MCF 10A (cell line): ENCODE measurements around the gene PTRH2. TPM values are rescaled to one million over a fixed set of nuclear protein-coding genes. Genes with fewer than 3 reads are reported as not detected.

Experiments
- BruUV-seq: library from RNA; stranded (reverse); fragments of 400-500 nt; replicated peaks from 2 replicates; lab custom pipeline; 2021; lab: Mats Ljungman, UMichigan
- CTCF ChIA-PET: fragments of 300-600 bp; sonication (Branson Sonifier 250); formaldehyde crosslinking; extraction: SDS; loops from one replicate; lab custom pipeline; 2021; ENCODE audit warnings: antibody characterized with exemption, inconsistent platforms; lab: Yijun Ruan, JAX
- POLR2A ChIA-PET: fragments of 300-600, 350-650 bp; sonication (Branson Sonifier 250); formaldehyde crosslinking; extraction: SDS; loops from one replicate; lab custom pipeline; 2020; ENCODE audit warnings: antibody characterized with exemption, inconsistent platforms; lab: Yijun Ruan, JAX
- DNase-seq: peaks from one replicate; pipeline ENCODE4 v3.0.0-alpha.2; 2018; ENCODE audit not compliant: unreplicated experiment
- H3K27ac Mint-ChIP-seq: one replicate; pipeline ENCODE4 v1.8.0; 2022; ENCODE audit warnings: mild to moderate bottlenecking, low read depth, mixed read lengths; ENCODE audit not compliant: unreplicated experiment
- H3K27me3 Mint-ChIP-seq: one replicate; pipeline ENCODE4 v1.8.0; 2022; ENCODE audit warnings: mixed read lengths; ENCODE audit not compliant: insufficient read depth, unreplicated experiment
- H3K36me3 Mint-ChIP-seq: one replicate; pipeline ENCODE4 v1.8.0; 2022; ENCODE audit warnings: mild to moderate bottlenecking, moderate library complexity, mixed read lengths; ENCODE audit not compliant: insufficient read depth, unreplicated experiment
- H3K4me1 Mint-ChIP-seq: one replicate; pipeline ENCODE4 v1.8.0; 2022; ENCODE audit warnings: mixed read lengths; ENCODE audit not compliant: insufficient read depth, unreplicated experiment
- H3K4me3 Mint-ChIP-seq: one replicate; pipeline ENCODE4 v1.8.0; 2022; ENCODE audit warnings: mild to moderate bottlenecking, moderate library complexity, mixed read lengths; ENCODE audit not compliant: unreplicated experiment
- H3K9me3 Mint-ChIP-seq: one replicate; pipeline ENCODE4 v1.8.0; 2022; ENCODE audit warnings: mixed read lengths; ENCODE audit not compliant: unreplicated experiment
- intact Hi-C: fragments of 100-400 bp; cut with micrococcal nuclease; formaldehyde crosslinking; loops from 2 replicates; pipeline ENCODE4 v1.14.1; 2022
- total RNA-seq: library from RNA; stranded (reverse); gene quantifications from 2 replicates; pipeline ENCODE4 v1.2.3, GENCODE V29; 2022
- TF ChIP-seq, protein P1 (sequence below): fragments of 200-600 bp; IDR thresholded peaks from one replicate; pipeline ENCODE4 v1.8.0; 2022; ENCODE audit warnings: antibody characterized with exemption, mild to moderate bottlenecking; ENCODE audit not compliant: unreplicated experiment

Gene PTRH2
- total RNA-seq, 1 experiment from 2014 or later: 51.7 TPM

DNA sequence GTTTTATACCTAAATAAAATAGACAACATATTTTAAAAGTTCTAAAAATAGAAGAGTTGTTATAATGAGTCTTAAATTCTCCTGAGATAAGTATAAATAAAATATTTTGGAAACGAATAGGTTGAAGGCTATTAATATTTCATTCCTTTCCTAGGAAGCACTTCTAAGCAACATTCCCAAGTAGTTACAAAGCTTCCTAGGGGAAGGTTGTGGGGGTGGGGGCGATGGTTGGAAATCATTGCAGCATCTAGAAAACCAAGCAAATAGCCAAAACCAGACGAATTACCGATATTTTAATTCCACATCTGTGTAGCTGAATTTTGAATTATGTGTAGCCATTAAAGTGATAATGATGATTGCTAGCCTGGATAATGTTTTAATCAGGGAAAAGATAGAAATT lies 26.9 kb downstream of the PTRH2 start:
- CTCF ChIA-PET: no interaction called here
- no peak for DNase-seq
- intact Hi-C loops: no loop called here
- no peaks in the 10 kb centered on the region for H3K9me3 Mint-ChIP-seq
- POLR2A ChIA-PET: no interaction called here
- H3K36me3 Mint-ChIP-seq: peaks cover 96% of the 10 kb centered on the region
- BruUV-seq: no TSS peak
- TF ChIP-seq, protein P1, sequence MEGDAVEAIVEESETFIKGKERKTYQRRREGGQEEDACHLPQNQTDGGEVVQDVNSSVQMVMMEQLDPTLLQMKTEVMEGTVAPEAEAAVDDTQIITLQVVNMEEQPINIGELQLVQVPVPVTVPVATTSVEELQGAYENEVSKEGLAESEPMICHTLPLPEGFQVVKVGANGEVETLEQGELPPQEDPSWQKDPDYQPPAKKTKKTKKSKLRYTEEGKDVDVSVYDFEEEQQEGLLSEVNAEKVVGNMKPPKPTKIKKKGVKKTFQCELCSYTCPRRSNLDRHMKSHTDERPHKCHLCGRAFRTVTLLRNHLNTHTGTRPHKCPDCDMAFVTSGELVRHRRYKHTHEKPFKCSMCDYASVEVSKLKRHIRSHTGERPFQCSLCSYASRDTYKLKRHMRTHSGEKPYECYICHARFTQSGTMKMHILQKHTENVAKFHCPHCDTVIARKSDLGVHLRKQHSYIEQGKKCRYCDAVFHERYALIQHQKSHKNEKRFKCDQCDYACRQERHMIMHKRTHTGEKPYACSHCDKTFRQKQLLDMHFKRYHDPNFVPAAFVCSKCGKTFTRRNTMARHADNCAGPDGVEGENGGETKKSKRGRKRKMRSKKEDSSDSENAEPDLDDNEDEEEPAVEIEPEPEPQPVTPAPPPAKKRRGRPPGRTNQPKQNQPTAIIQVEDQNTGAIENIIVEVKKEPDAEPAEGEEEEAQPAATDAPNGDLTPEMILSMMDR: no peak
- H3K4me3 Mint-ChIP-seq: no peak overlapping the region
- peaks cover 2% of the 10 kb centered on the region for H3K4me1 Mint-ChIP-seq
- H3K27ac Mint-ChIP-seq: no peak overlapping the region
- H3K27me3 Mint-ChIP-seq: no peaks in the 10 kb centered on the region

DNA sequence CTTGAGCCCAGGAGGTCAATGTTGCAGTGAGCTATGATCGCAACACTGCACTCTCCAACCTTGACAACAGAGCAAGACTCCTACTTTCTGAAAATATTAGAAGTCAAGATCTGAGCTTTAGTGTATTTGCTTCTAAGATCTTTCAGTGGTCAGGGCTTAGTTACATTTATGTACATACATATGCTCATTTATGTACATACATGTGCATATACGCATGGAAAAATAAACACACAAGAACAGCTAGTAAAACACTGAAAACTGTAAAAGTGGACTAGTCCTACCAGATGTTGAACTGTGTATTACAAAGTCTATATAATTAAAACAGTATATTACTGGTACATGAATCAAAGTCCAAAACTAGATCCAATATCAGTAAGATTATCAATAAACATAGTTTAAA lies 28.3 kb downstream of the PTRH2 start:
- Mint-ChIP-seq H3K9me3 (no peaks in the 10 kb centered on the region), H3K36me3 (peaks cover 96% of the 10 kb centered on the region), H3K4me1 (peaks cover 8% of the 10 kb centered on the region), H3K27me3 (no peaks in the 10 kb centered on the region), H3K4me3 (no peak overlapping the region), H3K27ac (no peak overlapping the region)
- BruUV-seq: no TSS peak
- no peak for DNase-seq
- POLR2A ChIA-PET: interaction anchor here (0.6 to 1.9 kb wide), 5 partner anchors 9 to 28 kb away, joined by 3 to 7 read pairs (median 4); partner anchors contain the start of genes PTRH2 and VMP1
- intact Hi-C loops: no loop called here
- CTCF ChIA-PET: interaction anchor here (0.8 kb wide), 1 partner anchor 106 kb away, joined by 3 read pairs; no protein-coding TSS in a partner anchor
- TF ChIP-seq, protein P1: no peak

DNA sequence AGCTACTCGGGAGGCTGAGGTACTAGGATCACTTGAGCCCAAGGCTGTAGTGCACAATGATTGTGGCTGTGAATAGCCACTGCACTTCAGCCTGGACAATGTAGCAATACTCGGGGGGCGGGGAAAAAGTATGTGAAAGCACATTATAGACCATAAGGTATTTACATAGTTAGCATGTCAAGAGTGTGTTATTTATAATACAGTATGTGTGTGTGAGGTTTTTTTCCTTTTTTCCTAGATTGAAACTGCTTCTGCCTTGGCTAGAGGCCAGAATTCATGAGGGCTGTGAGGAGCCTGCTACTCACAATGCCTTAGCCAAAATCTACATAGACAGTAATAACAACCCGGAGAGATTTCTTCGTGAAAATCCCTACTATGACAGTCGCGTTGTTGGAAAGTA lies 30.5 kb downstream of the PTRH2 start:
- ChIA-PET CTCF (interaction anchor here (1.5 kb wide), 1 partner anchor 9 kb away, joined by 8 read pairs; no protein-coding TSS in a partner anchor), POLR2A (interaction anchor here (1.0 to 2.9 kb wide), 4 partner anchors 10 to 57 kb away, joined by 3 to 14 read pairs (median 6); partner anchors contain the start of genes CLTC, PTRH2 and VMP1)
- Mint-ChIP-seq H3K36me3 (peaks cover 89% of the 10 kb centered on the region), H3K27ac (no peak overlapping the region), H3K4me1 (peaks cover 8% of the 10 kb centered on the region), H3K27me3 (no peaks in the 10 kb centered on the region), H3K9me3 (no peaks in the 10 kb centered on the region), H3K4me3 (no peak overlapping the region)
- no TSS peak for BruUV-seq
- no peak for DNase-seq
- TF ChIP-seq, protein P1: no peak
- intact Hi-C loops: no loop called here

DNA sequence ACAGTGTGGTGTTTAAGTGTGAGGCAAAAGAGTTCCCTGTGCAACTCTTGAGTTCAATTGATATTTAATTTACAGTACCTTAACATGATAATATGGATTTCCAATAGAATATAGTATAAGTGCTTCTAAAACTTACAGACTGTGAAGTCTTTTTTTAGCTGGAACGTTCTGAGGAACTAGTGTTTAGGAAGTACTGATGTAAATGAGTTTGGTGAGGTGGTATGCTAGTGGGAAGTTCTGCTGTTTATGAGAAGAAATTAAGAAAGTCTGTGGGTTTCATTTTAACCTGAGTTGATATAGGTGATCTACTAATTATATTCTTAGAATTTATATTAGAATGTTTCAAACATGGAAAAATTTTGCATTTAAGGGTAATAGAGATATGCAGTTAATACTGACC lies 32.0 kb downstream of the PTRH2 start:
- Mint-ChIP-seq H3K4me3 (no peak overlapping the region), H3K27ac (peak overlapping the region; percentile 43), H3K9me3 (no peaks in the 10 kb centered on the region), H3K4me1 (peaks cover 8% of the 10 kb centered on the region), H3K27me3 (no peaks in the 10 kb centered on the region), H3K36me3 (peaks cover 88% of the 10 kb centered on the region)
- no peak for DNase-seq
- ChIA-PET CTCF (interaction anchor here (0.7 to 0.9 kb wide), 2 partner anchors 10 to 11 kb away, joined by 3 read pairs; no protein-coding TSS in a partner anchor), POLR2A (interaction anchor here (0.8 to 2.9 kb wide), 10 partner anchors 8 to 578 kb away, joined by 3 to 14 read pairs (median 3); partner anchors contain the start of genes CLTC and DHX40)
- intact Hi-C loops: no loop called here
- TF ChIP-seq, protein P1: no peak
- BruUV-seq: no TSS peak
